ENCODE measurements around the gene IFNK. TPM values are rescaled to one million over a fixed set of nuclear protein-coding genes. Genes with fewer than 3 reads are reported as not detected.

The IFNK gene
- total RNA-seq = not detected

GRCh38 chr9:27524236-27524635 lies at the start of gene IFNK:
Gene IFNK (plus strand): TSS chr9:27524290. CDS start chr9:27524337, 47 bp downstream.
- Mint-ChIP-seq H3K36me3 (no peaks in the 10 kb centered on the region), H3K4me1 (peaks cover 7% of the 10 kb centered on the region), H3K9me3 (ENCODE audit: low read depth) (no peaks in the 10 kb centered on the region), H3K27me3 (peaks cover 32% of the 10 kb centered on the region), H3K27ac (no peak within 1 kb of the TSS), H3K4me3 (no peak within 1 kb of the TSS)
- ATAC-seq = no peak
- no peak for DNase-seq
- CTCF ChIA-PET = interaction anchor here (1.7 kb wide), 1 partner anchor 191 kb away, joined by 11 read pairs; no protein-coding TSS in a partner anchor

- no peak for ATAC-seq
- H3K4me1 Mint-ChIP-seq = peaks cover 1% of the 10 kb centered on the region
- no peak overlapping the region for H3K4me3 Mint-ChIP-seq
- CTCF ChIA-PET = no interaction called here
- no peak overlapping the region for H3K27ac Mint-ChIP-seq
- H3K9me3 Mint-ChIP-seq (ENCODE audit: low read depth) = peaks cover 3% of the 10 kb centered on the region
- peaks cover 2% of the 10 kb centered on the region for H3K27me3 Mint-ChIP-seq
- no peaks in the 10 kb centered on the region for H3K36me3 Mint-ChIP-seq
- DNase-seq = no peak
Measured at GRCh38 chr9:27474305-27474704, 49.8 kb upstream of the IFNK start.

GRCh38 chr9:27475057-27475595 lies 49.0 kb upstream of the IFNK start:
- Mint-ChIP-seq H3K4me3 (no peak overlapping the region), H3K27ac (no peak overlapping the region), H3K27me3 (peaks cover 2% of the 10 kb centered on the region), H3K36me3 (no peaks in the 10 kb centered on the region), H3K9me3 (ENCODE audit: low read depth) (peaks cover 3% of the 10 kb centered on the region), H3K4me1 (peaks cover 1% of the 10 kb centered on the region)
- CTCF ChIA-PET = no interaction called here
- ATAC-seq = no peak
- no peak for DNase-seq

- DNase-seq = no peak
- Mint-ChIP-seq H3K27ac (no peak overlapping the region), H3K27me3 (peaks cover 5% of the 10 kb centered on the region), H3K4me3 (no peak overlapping the region), H3K4me1 (peaks cover 1% of the 10 kb centered on the region), H3K9me3 (ENCODE audit: low read depth) (peaks cover 3% of the 10 kb centered on the region), H3K36me3 (no peaks in the 10 kb centered on the region)
- CTCF ChIA-PET = no interaction called here
- no peak for ATAC-seq
Measured at GRCh38 chr9:27476870-27477515, 47.1 kb upstream of the IFNK start.

GRCh38 chr9:27478322-27478721 lies 45.8 kb upstream of the IFNK start:
- CTCF ChIA-PET = no interaction called here
- Mint-ChIP-seq H3K27ac (no peak overlapping the region), H3K9me3 (ENCODE audit: low read depth) (peaks cover 3% of the 10 kb centered on the region), H3K4me1 (no peaks in the 10 kb centered on the region), H3K27me3 (peaks cover 5% of the 10 kb centered on the region), H3K4me3 (no peak overlapping the region), H3K36me3 (no peaks in the 10 kb centered on the region)
- no peak for DNase-seq
- ATAC-seq = no peak

- CTCF ChIA-PET = no interaction called here
Measured at GRCh38 chr9:27482709-27483108, 41.4 kb upstream of the IFNK start.

GRCh38 chr9:27483576-27483975 lies 40.5 kb upstream of the IFNK start:
- DNase-seq = no peak
- ATAC-seq = no peak
- Mint-ChIP-seq H3K4me3 (no peak overlapping the region), H3K9me3 (ENCODE audit: low read depth) (peaks cover 3% of the 10 kb centered on the region), H3K27me3 (peaks cover 2% of the 10 kb centered on the region), H3K27ac (no peak overlapping the region), H3K36me3 (no peaks in the 10 kb centered on the region), H3K4me1 (peaks cover 20% of the 10 kb centered on the region)
- CTCF ChIA-PET = no interaction called here

More at GRCh38 chr9:27482709-27483108, 41.4 kb upstream of the IFNK start:
- no peak for DNase-seq
- Mint-ChIP-seq H3K36me3 (no peaks in the 10 kb centered on the region), H3K27ac (no peak overlapping the region), H3K4me1 (peaks cover 20% of the 10 kb centered on the region), H3K4me3 (no peak overlapping the region), H3K9me3 (ENCODE audit: low read depth) (peaks cover 5% of the 10 kb centered on the region), H3K27me3 (peaks cover 5% of the 10 kb centered on the region)
- no peak for ATAC-seq

GRCh38 chr9:27485158-27485557 lies 38.9 kb upstream of the IFNK start:
- Mint-ChIP-seq H3K27ac (peak overlapping the region; percentile 22), H3K27me3 (peaks cover 2% of the 10 kb centered on the region), H3K4me1 (peaks cover 25% of the 10 kb centered on the region), H3K36me3 (no peaks in the 10 kb centered on the region), H3K4me3 (no peak overlapping the region), H3K9me3 (ENCODE audit: low read depth) (peaks cover 2% of the 10 kb centered on the region)
- ATAC-seq = peak; percentile 67
- DNase-seq = peak; percentile 47
- CTCF ChIA-PET = interaction anchor here (1.2 to 1.4 kb wide), 2 partner anchors 12 to 45 kb away, joined by 4 to 5 read pairs; partner anchors contain the start of gene MOB3B

- Mint-ChIP-seq H3K4me1 (peaks cover 25% of the 10 kb centered on the region), H3K9me3 (ENCODE audit: low read depth) (peaks cover 2% of the 10 kb centered on the region), H3K27ac (no peak overlapping the region), H3K4me3 (no peak overlapping the region), H3K27me3 (peaks cover 2% of the 10 kb centered on the region), H3K36me3 (no peaks in the 10 kb centered on the region)
- CTCF ChIA-PET = interaction anchor here (1.5 kb wide), 1 partner anchor 42 kb away, joined by 5 read pairs; the partner anchor contains the start of gene MOB3B
- DNase-seq = no peak
- no peak for ATAC-seq
Measured at GRCh38 chr9:27487128-27487640, 36.9 kb upstream of the IFNK start.

- H3K27me3 Mint-ChIP-seq = peaks cover 2% of the 10 kb centered on the region
- no peak overlapping the region for H3K4me3 Mint-ChIP-seq
- H3K9me3 Mint-ChIP-seq (ENCODE audit: low read depth) = peaks cover 5% of the 10 kb centered on the region
- ATAC-seq = no peak
- no peak for DNase-seq
- H3K36me3 Mint-ChIP-seq = no peaks in the 10 kb centered on the region
- peaks cover 25% of the 10 kb centered on the region for H3K4me1 Mint-ChIP-seq
- CTCF ChIA-PET = no interaction called here
- H3K27ac Mint-ChIP-seq = no peak overlapping the region
Measured at GRCh38 chr9:27487927-27488326, 36.2 kb upstream of the IFNK start.

GRCh38 chr9:27489087-27489876 lies 34.8 kb upstream of the IFNK start:
- peaks cover 9% of the 10 kb centered on the region for H3K9me3 Mint-ChIP-seq (ENCODE audit: low read depth)
- peak; percentile 30 for ATAC-seq
- CTCF ChIA-PET = no interaction called here

GRCh38 chr9:27491154-27491553 lies 32.9 kb upstream of the IFNK start:
- no peak overlapping the region for H3K4me3 Mint-ChIP-seq
- ATAC-seq (no peak), DNase-seq (no peak)
- H3K4me1 Mint-ChIP-seq = peaks cover 5% of the 10 kb centered on the region
- H3K9me3 Mint-ChIP-seq (ENCODE audit: low read depth) = peaks cover 8% of the 10 kb centered on the region
- H3K27me3 Mint-ChIP-seq = peaks cover 2% of the 10 kb centered on the region
- no peak overlapping the region for H3K27ac Mint-ChIP-seq
- CTCF ChIA-PET = no interaction called here
- H3K36me3 Mint-ChIP-seq = no peaks in the 10 kb centered on the region

More at GRCh38 chr9:27489087-27489876, 34.8 kb upstream of the IFNK start:
- no peak for DNase-seq
- Mint-ChIP-seq H3K36me3 (no peaks in the 10 kb centered on the region), H3K27ac (no peak overlapping the region), H3K27me3 (peaks cover 2% of the 10 kb centered on the region), H3K4me3 (no peak overlapping the region), H3K4me1 (peaks cover 22% of the 10 kb centered on the region)

- Mint-ChIP-seq H3K4me3 (no peak overlapping the region), H3K4me1 (peaks cover 10% of the 10 kb centered on the region)
Measured at GRCh38 chr9:27495480-27496134, 28.5 kb upstream of the IFNK start.

More at GRCh38 chr9:27495480-27496134, 28.5 kb upstream of the IFNK start:
- Mint-ChIP-seq H3K36me3 (no peaks in the 10 kb centered on the region), H3K9me3 (ENCODE audit: low read depth) (peaks cover 8% of the 10 kb centered on the region), H3K27ac (no peak overlapping the region), H3K27me3 (peaks cover 6% of the 10 kb centered on the region)
- DNase-seq (no peak), ATAC-seq (no peak)
- CTCF ChIA-PET = no interaction called here
